Skeletal muscle satellite cell (primary cell): ENCODE data around the gene LTBP1.
A peak's percentile ranks its signal among the peaks of the same experiment; 100 is the strongest.

ENCODE experiments used
- H3K27me3 ChIP-seq: 2 replicates; pipeline ENCODE4 v1.7.0; 2013; ENCODE audit warnings: low read length; ENCODE audit not compliant: control insufficient read depth, insufficient read depth
- H3K36me3 ChIP-seq: 2 replicates; pipeline ENCODE4 v1.7.0; 2013; ENCODE audit warnings: mild to moderate bottlenecking, control low read depth, low read length; ENCODE audit not compliant: insufficient read depth
- H3K4me1 ChIP-seq: 2 replicates; pipeline ENCODE4 v1.7.0; 2013; ENCODE audit warnings: low read length; ENCODE audit not compliant: control insufficient read depth, insufficient read depth
- H3K4me2 ChIP-seq: 2 replicates; pipeline ENCODE4 v1.7.0; 2013; ENCODE audit warnings: mild to moderate bottlenecking, low read length
- H3K4me3 ChIP-seq: 2 replicates; pipeline ENCODE4 v1.7.0; 2013; ENCODE audit warnings: low read length
- H3K9ac ChIP-seq: 2 replicates; pipeline ENCODE4 v1.7.0; 2013; ENCODE audit warnings: mild to moderate bottlenecking, low read depth, low read length, moderate library complexity
- H3K9me3 ChIP-seq: replicated peaks from 2 replicates; pipeline ENCODE4 v1.7.0; 2013; ENCODE audit warnings: mild to moderate bottlenecking, control low read depth, low read length

LTBP1 gene

GRCh38 chr2:32948266-32948665 lies 1.5 kb downstream of the LTBP1 start:
- H3K4me3 ChIP-seq: peak overlapping the region; percentile 70
- H3K36me3 ChIP-seq: no peaks in the 10 kb centered on the region
- peak overlapping the region; percentile 95 for H3K4me2 ChIP-seq
- H3K9me3 ChIP-seq: no peaks in the 10 kb centered on the region
- H3K9ac ChIP-seq: no peak overlapping the region
- no peaks in the 10 kb centered on the region for H3K4me1 ChIP-seq
- H3K27me3 ChIP-seq: no peaks in the 10 kb centered on the region

- Histone ChIP-seq H3K4me1 (no peaks in the 10 kb centered on the region), H3K9me3 (no peaks in the 10 kb centered on the region), H3K9ac (no peak overlapping the region), H3K27me3 (no peaks in the 10 kb centered on the region), H3K36me3 (no peaks in the 10 kb centered on the region), H3K4me3 (no peak overlapping the region), H3K4me2 (no peak overlapping the region)
These were observed 2.5 kb downstream of the LTBP1 start for GRCh38 chr2:32949260-32949659.

- Histone ChIP-seq H3K4me2 (no peak overlapping the region), H3K27me3 (no peaks in the 10 kb centered on the region)
These were observed 4.9 kb downstream of the LTBP1 start for GRCh38 chr2:32951672-32952071.

GRCh38 chr2:32952761-32953476 lies 6.2 kb downstream of the LTBP1 start:
- H3K9me3 ChIP-seq: no peaks in the 10 kb centered on the region
- no peak overlapping the region for H3K4me2 ChIP-seq
- H3K4me3 ChIP-seq: no peak overlapping the region
- H3K9ac ChIP-seq: no peak overlapping the region
- no peaks in the 10 kb centered on the region for H3K27me3 ChIP-seq
- H3K4me1 ChIP-seq: no peaks in the 10 kb centered on the region
- H3K36me3 ChIP-seq: no peaks in the 10 kb centered on the region

More at GRCh38 chr2:32951672-32952071, 4.9 kb downstream of the LTBP1 start:
- Histone ChIP-seq H3K4me3 (no peak overlapping the region), H3K9ac (no peak overlapping the region), H3K9me3 (no peaks in the 10 kb centered on the region), H3K36me3 (no peaks in the 10 kb centered on the region), H3K4me1 (no peaks in the 10 kb centered on the region)

GRCh38 chr2:32954206-32954605 lies 7.5 kb downstream of the LTBP1 start:
- H3K36me3 ChIP-seq: no peaks in the 10 kb centered on the region
- H3K4me2 ChIP-seq: no peak overlapping the region
- no peaks in the 10 kb centered on the region for H3K27me3 ChIP-seq
- no peaks in the 10 kb centered on the region for H3K9me3 ChIP-seq
- H3K4me3 ChIP-seq: no peak overlapping the region
- no peak overlapping the region for H3K9ac ChIP-seq
- H3K4me1 ChIP-seq: no peaks in the 10 kb centered on the region

- Histone ChIP-seq H3K4me3 (no peak overlapping the region), H3K4me1 (no peaks in the 10 kb centered on the region), H3K9ac (no peak overlapping the region), H3K9me3 (no peaks in the 10 kb centered on the region), H3K36me3 (no peaks in the 10 kb centered on the region), H3K27me3 (no peaks in the 10 kb centered on the region), H3K4me2 (no peak overlapping the region)
These were observed 12.1 kb downstream of the LTBP1 start for GRCh38 chr2:32958821-32959220.

GRCh38 chr2:32960238-32960637 lies 13.5 kb downstream of the LTBP1 start:
- Histone ChIP-seq H3K4me1 (no peaks in the 10 kb centered on the region), H3K4me2 (no peak overlapping the region), H3K4me3 (no peak overlapping the region), H3K36me3 (no peaks in the 10 kb centered on the region), H3K27me3 (no peaks in the 10 kb centered on the region), H3K9me3 (no peaks in the 10 kb centered on the region), H3K9ac (no peak overlapping the region)

GRCh38 chr2:32960647-32961403 lies 14.1 kb downstream of the LTBP1 start:
- no peaks in the 10 kb centered on the region for H3K4me1 ChIP-seq
- H3K27me3 ChIP-seq: no peaks in the 10 kb centered on the region
- H3K9me3 ChIP-seq: no peaks in the 10 kb centered on the region
- H3K36me3 ChIP-seq: no peaks in the 10 kb centered on the region
- no peak overlapping the region for H3K9ac ChIP-seq
- no peak overlapping the region for H3K4me2 ChIP-seq
- no peak overlapping the region for H3K4me3 ChIP-seq

- Histone ChIP-seq H3K4me3 (no peak overlapping the region), H3K36me3 (no peaks in the 10 kb centered on the region), H3K9ac (no peak overlapping the region), H3K4me2 (no peak overlapping the region), H3K4me1 (no peaks in the 10 kb centered on the region), H3K9me3 (no peaks in the 10 kb centered on the region), H3K27me3 (no peaks in the 10 kb centered on the region)
These were observed 15.9 kb downstream of the LTBP1 start for GRCh38 chr2:32962690-32963089.

- Histone ChIP-seq H3K4me2 (no peak overlapping the region), H3K27me3 (no peaks in the 10 kb centered on the region), H3K4me3 (no peak overlapping the region), H3K9ac (no peak overlapping the region), H3K9me3 (no peaks in the 10 kb centered on the region), H3K36me3 (no peaks in the 10 kb centered on the region), H3K4me1 (no peaks in the 10 kb centered on the region)
These were observed 17.2 kb downstream of the LTBP1 start for GRCh38 chr2:32963941-32964340.

GRCh38 chr2:32965523-32966171 lies 18.9 kb downstream of the LTBP1 start:
- Histone ChIP-seq H3K9ac (no peak overlapping the region), H3K4me2 (no peak overlapping the region), H3K9me3 (no peaks in the 10 kb centered on the region), H3K4me1 (no peaks in the 10 kb centered on the region), H3K27me3 (no peaks in the 10 kb centered on the region), H3K4me3 (no peak overlapping the region), H3K36me3 (no peaks in the 10 kb centered on the region)
